HepG2 (cell line): Measurements from ENCODE around the gene GDF15. TPM values are rescaled to one million over a fixed set of nuclear protein-coding genes. Genes with fewer than 3 reads are reported as not detected.
A peak's percentile ranks its signal among the peaks of the same experiment; 100 is the strongest.

Experiments
- ARNT2 ChIP-seq: sonication (generic); formaldehyde crosslinking; IDR thresholded peaks from 2 replicates; pipeline ENCODE4 v1.8.0; 2022; ENCODE audit warnings: mild to moderate bottlenecking, low read depth, missing genetic modification reagents, moderate library complexity
- DNMT1 ChIP-seq: sonication (generic); formaldehyde crosslinking; IDR thresholded peaks from 2 replicates; pipeline ENCODE4 v1.5.1; 2020; ENCODE audit warnings: mild to moderate bottlenecking, missing genetic modification reagents
- HNF1B ChIP-seq: sonication (generic); formaldehyde crosslinking; IDR thresholded peaks from 2 replicates; pipeline ENCODE4 v1.5.1; 2020; ENCODE audit warnings: mild to moderate bottlenecking, moderate library complexity, missing genetic modification reagents
- IKZF4 ChIP-seq: sonication (generic); formaldehyde crosslinking; IDR thresholded peaks from 2 replicates; pipeline ENCODE4 v1.5.1; 2020; ENCODE audit warnings: borderline replicate concordance, mild to moderate bottlenecking, low read depth, missing genetic modification reagents; ENCODE audit errors: not compliant biosample characterization
- JUN ChIP-seq: sonication (generic); formaldehyde crosslinking; IDR thresholded peaks from 2 replicates; pipeline ENCODE4 v1.4.0; 2020; ENCODE audit warnings: mild to moderate bottlenecking, missing genetic modification reagents
- NCOA1 ChIP-seq: sonication (generic); formaldehyde crosslinking; IDR thresholded peaks from 2 replicates; pipeline ENCODE4 v1.9.0; 2021; ENCODE audit warnings: missing genetic modification reagents
- PLRG1 ChIP-seq: fragments of 450-650 bp; conservative IDR thresholded peaks from 2 replicates; pipeline ENCODE4 v1.6.1; 2016
- RBFOX2 ChIP-seq: fragments of 200-400 bp; formaldehyde crosslinking; IDR thresholded peaks from 2 replicates; pipeline ENCODE4 v1.6.1; 2017; ENCODE audit warnings: low read depth, mild to moderate bottlenecking, low read length
- SYNCRIP ChIP-seq: fragments of 200-400 bp; formaldehyde crosslinking; IDR thresholded peaks from 2 replicates; pipeline ENCODE4 v1.6.1; 2018; ENCODE audit warnings: mild to moderate bottlenecking, low read depth, low read length; ENCODE audit not compliant: insufficient read depth
- TARDBP ChIP-seq: sonication (generic); formaldehyde crosslinking; IDR thresholded peaks from 2 replicates; pipeline ENCODE4 v1.8.0; 2022; ENCODE audit warnings: mild to moderate bottlenecking, missing genetic modification reagents
- TCF7L2 ChIP-seq: IDR thresholded peaks from 2 replicates; pipeline ENCODE4 v1.6.1; 2011; ENCODE audit warnings: mild to moderate bottlenecking, low read depth, low read length, moderate library complexity
- ZBTB43 ChIP-seq: sonication (generic); formaldehyde crosslinking; conservative IDR thresholded peaks from 2 replicates; pipeline ENCODE4 v1.4.0; 2020; ENCODE audit warnings: missing genetic modification reagents
- ZMYM4 ChIP-seq: sonication (generic); formaldehyde crosslinking; IDR thresholded peaks from 2 replicates; pipeline ENCODE4 v1.8.1; 2023; ENCODE audit warnings: mild to moderate bottlenecking, missing genetic modification reagents
- ZNF207 ChIP-seq: fragments of 450-650 bp; IDR thresholded peaks from 2 replicates; pipeline ENCODE4 v1.6.1; 2016; ENCODE audit warnings: antibody characterized with exemption, borderline replicate concordance
- ZNF609 ChIP-seq: sonication (generic); formaldehyde crosslinking; IDR thresholded peaks from 2 replicates; pipeline ENCODE4 v1.4.0; 2020; ENCODE audit warnings: mild to moderate bottlenecking, missing genetic modification reagents, borderline replicate concordance
- ZNF687 ChIP-seq: sonication (generic); formaldehyde crosslinking; IDR thresholded peaks from 2 replicates; pipeline ENCODE4 v1.5.1; 2020; ENCODE audit warnings: mild to moderate bottlenecking, missing genetic modification reagents, moderate library complexity
- ZNF777 ChIP-seq: sonication (generic); formaldehyde crosslinking; IDR thresholded peaks from 2 replicates; pipeline ENCODE4 v1.4.0; 2020; ENCODE audit warnings: missing genetic modification reagents
- polyA plus RNA-seq, 8 experiments: library from polyadenylated mRNA; depleted of rRNA in 3 of 8; stranded (reverse) in 7 of 8; unstranded in 1 of 8; fragments of >200 nt; fragmentation: Illumina TruSeq in 4 of 8; extraction: Trizol in 4 of 8; gene quantifications; 2 replicates each; pipeline versions ENCODE4 v1.2.1 to v1.2.3, GENCODE V29; 2011 to 2016; ENCODE audit warnings: low read depth in 4 of 8, missing spikeins in 1 of 8, mixed read lengths in 1 of 8; ENCODE audit not compliant: insufficient read depth in 1 of 8
- total RNA-seq, 5 experiments: library from RNA; depleted of rRNA; stranded (reverse); fragments of >200 nt; fragmentation: Illumina TruSeq; extraction: Trizol; gene quantifications; 2 replicates each; pipeline ENCODE4 v1.2.3, GENCODE V29; 2016; ENCODE audit warnings: low read depth in 1 of 5

The GDF15 gene
- total and polyA plus RNA-seq, 2 of the 13 experiments (the other 11 are each of a cell fraction or from before 2014, with no cell fraction given): 146 to 422 TPM

GRCh38 chr19:18388100-18388959, 2.4 kb downstream of the GDF15 start (continued):
- TF ChIP-seq ZNF609 (CRISPR knock-in tag): peak; percentile 74
- TF ChIP-seq SYNCRIP: no peak
- TF ChIP-seq ZBTB43 (CRISPR knock-in tag): peak; percentile 57; the same call in 1 of the 2 replicates
- TF ChIP-seq JUN (CRISPR knock-in tag): peak; percentile 61; the same call in 1 of the 2 replicates
- no peak for TF ChIP-seq TCF7L2
- TF ChIP-seq RBFOX2: peak; percentile 100
- peak; percentile 97 for TF ChIP-seq DNMT1
- TF ChIP-seq NCOA1 (CRISPR knock-in tag): peak; percentile 60; the same call in 1 of the 2 replicates
- peak; percentile 89 for TF ChIP-seq TARDBP
- TF ChIP-seq ZNF207: no peak
- TF ChIP-seq ARNT2 (CRISPR knock-in tag): peak; percentile 93
- TF ChIP-seq PLRG1: no peak
- peak; percentile 58 for TF ChIP-seq ZMYM4 (CRISPR knock-in tag)
- TF ChIP-seq HNF1B (CRISPR knock-in tag): peak; percentile 77
- TF ChIP-seq IKZF4 (CRISPR knock-in tag): peak; percentile 86
- TF ChIP-seq ZNF777 (CRISPR knock-in tag): peak; percentile 85
- TF ChIP-seq ZNF687 (CRISPR knock-in tag): peak; percentile 97
